Measurements from ENCODE around the gene PAN3.

PAN3 gene

GRCh38 chr13:28299916-28300315, 161.6 kb downstream of the PAN3 start:
- ATAC-seq (no peak), DNase-seq (no peak)
- Mint-ChIP-seq H3K9me3 (peaks cover 0 to 8% of the 10 kb centered on the region in 2 donors), H3K4me3 (no peak overlapping the region), H3K27me3 (no peaks in the 10 kb centered on the region), H3K27ac (no peak overlapping the region), H3K4me1 (peaks cover 16% of the 10 kb centered on the region)

- peaks cover 0 to 8% of the 10 kb centered on the region in 2 donors for H3K9me3 Mint-ChIP-seq
- peak; percentile 58 for ATAC-seq
- no peak for DNase-seq
- H3K4me1 Mint-ChIP-seq, result peaks cover 16% of the 10 kb centered on the region
- peak overlapping the region in 1 of 2 donors; percentile 15 for H3K4me3 Mint-ChIP-seq
- peak overlapping the region; percentile 10 to 28 for H3K27ac Mint-ChIP-seq
- no peaks in the 10 kb centered on the region for H3K27me3 Mint-ChIP-seq
These were observed 163.5 kb downstream of the PAN3 start for GRCh38 chr13:28301839-28302238.

DNA sequence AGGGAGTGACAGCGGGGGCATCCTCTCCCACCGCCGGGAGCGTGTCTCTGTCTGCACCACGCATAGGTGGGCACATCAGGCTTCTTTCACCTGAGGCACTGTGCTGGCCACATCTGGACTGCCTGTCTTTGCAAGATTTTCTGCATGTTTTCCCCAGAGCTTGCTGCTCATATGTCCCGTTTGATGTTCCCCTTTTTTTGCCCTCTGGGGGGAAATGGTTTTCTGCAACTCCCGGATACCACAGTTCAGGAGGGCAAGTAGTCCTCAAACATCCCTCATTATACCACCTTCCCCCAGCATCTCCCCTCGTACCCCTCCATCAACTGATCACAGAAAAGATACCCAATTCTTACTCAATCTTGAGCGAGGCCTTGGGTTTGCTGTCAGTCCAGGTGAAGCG, 168.0 kb downstream of the PAN3 start:
- Mint-ChIP-seq H3K4me3 (no peak overlapping the region), H3K27ac (no peak overlapping the region)

DNA sequence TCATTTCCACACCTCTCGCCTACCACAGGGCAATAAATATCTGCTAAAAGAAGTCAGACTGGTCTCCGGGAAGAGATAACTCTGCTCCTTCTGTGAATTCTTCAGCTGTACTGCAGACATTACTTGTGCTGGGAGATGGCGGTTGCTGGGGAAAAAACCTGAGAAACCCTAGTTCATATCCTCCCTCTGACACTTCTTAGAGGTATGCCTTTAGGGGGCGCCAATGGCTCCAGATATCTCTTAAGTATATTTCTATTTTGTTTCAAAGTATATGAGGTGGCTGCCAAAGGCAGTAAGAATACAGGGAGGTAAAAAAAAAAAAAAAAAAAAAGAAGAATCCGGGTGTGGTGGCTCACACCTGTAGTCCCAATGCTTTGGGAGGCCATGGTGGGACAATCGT, 175.2 kb downstream of the PAN3 start:
- ATAC-seq, result no peak
- no peaks in the 10 kb centered on the region for H3K27me3 Mint-ChIP-seq
- DNase-seq, result peak; percentile 9 to 13
- H3K27ac Mint-ChIP-seq, result no peak overlapping the region
- no peak overlapping the region for H3K4me3 Mint-ChIP-seq
- no peaks in the 10 kb centered on the region for H3K4me1 Mint-ChIP-seq
- H3K9me3 Mint-ChIP-seq, result no peaks in the 10 kb centered on the region

More for the DNA sequence above, 168.0 kb downstream of the PAN3 start:
- ATAC-seq, result no peak
- H3K9me3 Mint-ChIP-seq, result no peaks in the 10 kb centered on the region
- DNase-seq, result no peak
- H3K4me1 Mint-ChIP-seq, result peaks cover 15% of the 10 kb centered on the region
- no peaks in the 10 kb centered on the region for H3K27me3 Mint-ChIP-seq

GRCh38 chr13:28314879-28315278, 176.5 kb downstream of the PAN3 start:
- no peak for DNase-seq
- Mint-ChIP-seq H3K9me3 (no peaks in the 10 kb centered on the region), H3K27ac (no peak overlapping the region), H3K4me3 (no peak overlapping the region), H3K4me1 (no peaks in the 10 kb centered on the region), H3K27me3 (no peaks in the 10 kb centered on the region)
- no peak for ATAC-seq

- DNase-seq (no peak), ATAC-seq (no peak)
- no peak overlapping the region for H3K27ac Mint-ChIP-seq
- H3K4me1 Mint-ChIP-seq, result no peaks in the 10 kb centered on the region
- H3K4me3 Mint-ChIP-seq, result no peak overlapping the region
- H3K9me3 Mint-ChIP-seq, result no peaks in the 10 kb centered on the region
- H3K27me3 Mint-ChIP-seq, result no peaks in the 10 kb centered on the region
These were observed 177.8 kb downstream of the PAN3 start for GRCh38 chr13:28316129-28316528.

DNA sequence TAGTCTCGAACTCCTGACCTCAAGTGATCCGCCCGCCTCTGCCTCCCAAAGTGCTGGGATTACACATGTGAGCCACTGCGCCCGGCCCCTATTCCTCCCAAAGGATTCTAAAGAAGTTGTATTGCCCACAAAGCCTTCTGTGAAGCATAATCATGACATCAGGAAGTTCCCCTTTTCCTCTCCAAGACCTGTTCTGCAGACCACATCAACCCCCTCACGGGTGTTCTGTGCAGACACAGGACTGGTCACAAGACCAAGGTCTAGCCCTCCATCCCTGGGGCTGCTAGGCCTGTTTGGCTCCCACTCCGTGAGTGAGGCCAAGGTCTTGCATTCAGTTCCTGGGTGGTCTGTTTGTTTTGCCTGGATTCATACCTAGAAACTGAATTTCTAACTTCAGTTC, 178.5 kb downstream of the PAN3 start:
- no peaks in the 10 kb centered on the region for H3K27me3 Mint-ChIP-seq
- H3K4me3 Mint-ChIP-seq, result no peak overlapping the region
- peak overlapping the region in 1 of 2 donors; percentile 67 for H3K27ac Mint-ChIP-seq
- no peaks in the 10 kb centered on the region for H3K4me1 Mint-ChIP-seq
- ATAC-seq (no peak), DNase-seq (no peak)
- H3K9me3 Mint-ChIP-seq, result no peaks in the 10 kb centered on the region

DNA sequence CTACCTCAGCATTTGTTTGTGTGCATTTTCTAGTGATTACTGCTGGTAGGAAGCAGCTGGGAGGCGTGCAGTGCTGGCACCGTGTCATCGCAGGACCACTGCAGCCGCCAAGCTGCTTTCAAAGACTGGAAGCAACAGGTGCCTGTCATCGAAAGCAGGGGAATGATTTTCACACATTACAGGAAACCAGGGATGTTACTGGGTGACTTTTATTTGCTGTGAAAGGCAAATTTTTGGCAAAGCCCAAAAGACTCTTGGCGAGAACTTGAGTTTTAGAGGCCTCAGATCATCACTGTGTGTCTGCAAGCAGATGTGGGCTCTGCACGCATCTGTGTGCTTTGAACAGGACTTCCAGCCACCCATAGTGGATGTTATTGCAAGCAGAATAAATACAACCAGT, 180.2 kb downstream of the PAN3 start:
- Mint-ChIP-seq H3K9me3 (no peaks in the 10 kb centered on the region), H3K4me3 (no peak overlapping the region), H3K27me3 (no peaks in the 10 kb centered on the region), H3K4me1 (no peaks in the 10 kb centered on the region), H3K27ac (no peak overlapping the region)
- DNase-seq (no peak), ATAC-seq (no peak)

- Mint-ChIP-seq H3K4me1 (no peaks in the 10 kb centered on the region), H3K27ac (no peak overlapping the region), H3K4me3 (no peak overlapping the region), H3K9me3 (no peaks in the 10 kb centered on the region), H3K27me3 (no peaks in the 10 kb centered on the region)
- DNase-seq (no peak), ATAC-seq (no peak)
These were observed 181.2 kb downstream of the PAN3 start for GRCh38 chr13:28319528-28319927.

DNA sequence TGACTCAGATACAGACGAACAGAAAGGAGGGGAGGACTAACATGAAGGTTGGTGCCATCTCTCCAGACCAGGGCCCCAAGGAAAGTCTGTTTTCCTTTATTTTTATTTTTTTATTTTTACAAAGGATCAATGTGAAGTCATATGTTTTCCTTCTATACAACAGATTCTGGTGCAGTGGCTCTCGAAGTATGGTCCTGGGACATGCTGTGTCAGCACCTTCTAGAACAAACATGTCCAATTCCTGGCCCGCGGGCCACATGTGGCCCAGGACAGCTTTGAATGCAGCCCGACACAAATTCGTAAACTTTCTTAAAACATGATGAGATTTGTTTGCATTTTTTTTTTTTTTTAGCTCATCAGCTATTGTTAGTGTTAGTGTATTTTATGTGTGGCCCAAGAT, 181.9 kb downstream of the PAN3 start:
- H3K27me3 Mint-ChIP-seq, result no peaks in the 10 kb centered on the region
- ATAC-seq, result no peak
- DNase-seq, result no peak
- no peaks in the 10 kb centered on the region for H3K9me3 Mint-ChIP-seq
- no peak overlapping the region for H3K4me3 Mint-ChIP-seq
- H3K27ac Mint-ChIP-seq, result no peak overlapping the region
- no peaks in the 10 kb centered on the region for H3K4me1 Mint-ChIP-seq

- ATAC-seq, result no peak
- no peaks in the 10 kb centered on the region for H3K27me3 Mint-ChIP-seq
These were observed 182.7 kb downstream of the PAN3 start for GRCh38 chr13:28320884-28321574.

GRCh38 chr13:28321756-28322155, 183.4 kb downstream of the PAN3 start:
- DNase-seq (no peak), ATAC-seq (no peak)
- Mint-ChIP-seq H3K9me3 (no peaks in the 10 kb centered on the region), H3K27ac (no peak overlapping the region), H3K4me1 (no peaks in the 10 kb centered on the region), H3K27me3 (no peaks in the 10 kb centered on the region), H3K4me3 (no peak overlapping the region)

More at GRCh38 chr13:28320884-28321574, 182.7 kb downstream of the PAN3 start:
- Mint-ChIP-seq H3K4me3 (no peak overlapping the region), H3K4me1 (no peaks in the 10 kb centered on the region), H3K27ac (peak overlapping the region in 1 of 2 donors; percentile 34), H3K9me3 (no peaks in the 10 kb centered on the region)
- DNase-seq, result no peak

DNA sequence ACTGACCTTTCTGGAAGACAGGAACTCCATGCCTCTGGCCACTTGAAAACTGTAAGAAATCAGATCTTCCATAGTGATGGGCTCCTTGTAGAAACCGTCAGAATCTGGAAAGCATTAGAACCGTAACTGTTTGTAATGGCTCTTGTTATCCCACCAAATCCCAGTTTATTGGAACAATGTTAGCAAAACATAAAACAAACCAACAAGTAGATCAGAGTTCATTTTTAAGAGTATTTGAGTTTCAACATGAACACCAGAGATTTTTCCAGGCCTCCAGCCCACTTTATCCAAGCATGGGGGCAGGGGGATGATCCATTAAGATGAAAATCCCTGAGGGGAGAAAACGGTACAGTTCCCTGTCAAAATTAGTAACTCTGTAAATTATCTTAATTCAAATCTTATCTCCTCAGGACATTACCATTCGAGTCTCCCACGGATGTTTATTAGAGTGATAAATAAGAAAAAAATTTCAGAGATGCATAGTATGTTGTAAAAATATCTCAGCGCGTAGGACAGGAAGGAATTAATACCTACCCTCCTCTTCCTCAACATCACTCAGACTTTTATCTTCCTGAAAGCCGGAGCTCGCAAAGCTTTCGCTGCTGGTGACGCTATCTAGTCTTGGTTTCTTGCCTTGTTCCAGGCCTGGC, 184.0 kb downstream of the PAN3 start:
- ATAC-seq, result no peak

GRCh38 chr13:28324181-28324789, 185.9 kb downstream of the PAN3 start:
- DNase-seq, result peak; percentile 45 to 50
- Mint-ChIP-seq H3K4me3 (no peak overlapping the region), H3K4me1 (no peaks in the 10 kb centered on the region), H3K27me3 (no peaks in the 10 kb centered on the region), H3K9me3 (no peaks in the 10 kb centered on the region), H3K27ac (no peak overlapping the region)
- ATAC-seq, result peak; percentile 81

More for the DNA sequence above, 184.0 kb downstream of the PAN3 start:
- no peak overlapping the region for H3K27ac Mint-ChIP-seq
- DNase-seq, result no peak
- H3K9me3 Mint-ChIP-seq, result no peaks in the 10 kb centered on the region
- H3K27me3 Mint-ChIP-seq, result no peaks in the 10 kb centered on the region
- H3K4me1 Mint-ChIP-seq, result no peaks in the 10 kb centered on the region
- H3K4me3 Mint-ChIP-seq, result no peak overlapping the region

DNA sequence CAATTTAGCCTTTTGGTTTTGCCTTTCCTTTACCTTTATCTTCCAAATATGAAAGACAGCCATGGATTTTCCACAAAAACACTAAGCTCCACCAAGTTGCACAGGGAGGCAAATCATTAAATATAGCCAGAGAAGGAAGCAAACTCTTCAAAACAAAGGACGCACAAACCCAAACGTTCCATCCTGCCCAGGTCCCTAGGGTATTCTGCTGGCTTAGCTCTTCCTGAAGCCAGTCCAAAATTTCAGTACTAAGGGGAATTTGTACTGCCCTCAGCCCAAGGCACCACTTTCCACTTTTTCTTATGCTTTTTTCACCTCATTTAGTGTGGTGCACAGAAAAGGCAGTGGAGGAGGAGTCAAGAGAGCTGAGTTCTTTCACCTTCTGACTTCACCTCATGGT, 186.7 kb downstream of the PAN3 start:
- Mint-ChIP-seq H3K4me1 (no peaks in the 10 kb centered on the region), H3K9me3 (no peaks in the 10 kb centered on the region), H3K27ac (no peak overlapping the region), H3K4me3 (no peak overlapping the region), H3K27me3 (no peaks in the 10 kb centered on the region)
- DNase-seq (no peak), ATAC-seq (no peak)

DNA sequence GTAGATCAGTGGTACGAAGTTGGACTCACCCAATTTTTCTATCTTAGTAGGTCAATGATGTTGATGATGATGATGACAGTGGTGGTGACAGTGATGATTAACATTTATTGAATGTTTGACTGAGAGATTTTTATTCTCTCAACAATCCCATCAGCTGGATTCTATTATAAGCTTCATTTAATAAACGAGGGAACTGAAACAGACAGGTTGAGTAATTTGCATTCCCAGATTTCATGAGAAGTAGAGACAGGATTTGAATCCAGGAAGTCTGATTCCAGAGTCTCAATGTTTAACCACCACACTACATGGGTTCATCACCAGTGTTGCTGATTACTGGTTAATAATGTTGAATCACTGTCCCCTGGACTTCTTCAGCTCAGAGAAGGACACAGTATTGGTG, 187.7 kb downstream of the PAN3 start:
- H3K9me3 Mint-ChIP-seq, result no peaks in the 10 kb centered on the region
- H3K4me3 Mint-ChIP-seq, result no peak overlapping the region
- H3K27me3 Mint-ChIP-seq, result no peaks in the 10 kb centered on the region
- DNase-seq, result no peak
- H3K27ac Mint-ChIP-seq, result no peak overlapping the region
- no peaks in the 10 kb centered on the region for H3K4me1 Mint-ChIP-seq
- ATAC-seq, result no peak
